Measurements from ENCODE around the gene SLC35E2B. TPM values are rescaled to one million over a fixed set of nuclear protein-coding genes. Genes with fewer than 3 reads are reported as not detected.

Gene SLC35E2B
- total and polyA plus RNA-seq, 2 of the 13 experiments (the other 11 are each of a cell fraction or from before 2014, with no cell fraction given): 14.1 to 19.7 TPM

DNA sequence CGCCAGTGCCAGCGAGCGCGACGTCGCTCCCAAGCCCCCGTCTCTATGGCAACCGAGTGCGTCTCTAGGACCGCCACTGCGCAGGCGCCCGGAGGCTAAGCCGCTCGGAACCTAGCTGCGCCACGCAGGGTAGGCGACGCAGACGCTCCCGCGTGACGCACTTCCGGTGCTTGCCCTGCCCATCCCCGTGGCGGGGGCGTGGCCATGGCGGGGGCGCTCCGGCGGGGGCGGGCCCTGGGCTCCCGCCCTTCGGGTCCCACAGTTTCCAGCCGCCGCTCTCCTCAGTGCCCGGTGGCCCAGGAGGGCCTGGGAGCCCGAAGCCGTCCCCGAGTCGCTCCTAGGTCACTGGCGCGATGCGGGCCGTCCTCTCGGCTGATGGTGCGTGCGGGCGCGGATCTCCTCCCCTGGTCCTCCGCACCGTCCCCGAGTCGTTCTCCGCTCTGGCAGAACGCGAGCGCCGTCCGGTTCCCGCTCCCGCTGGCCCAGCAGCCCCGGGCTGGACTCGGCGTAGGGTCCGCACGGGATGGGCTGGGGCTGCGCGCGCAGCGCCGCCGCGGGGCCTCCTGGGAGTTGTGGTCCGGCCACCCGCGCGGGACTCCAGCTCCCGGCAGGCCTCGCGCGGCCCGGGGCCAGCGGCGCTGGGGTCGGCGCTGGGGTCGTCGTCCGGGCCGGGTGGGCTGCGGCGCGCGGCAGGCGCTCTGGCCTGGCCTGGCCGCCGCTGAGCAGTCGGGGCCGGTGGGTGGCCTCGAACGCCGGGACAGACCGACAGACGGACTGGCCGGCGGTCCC lies 77.1 kb downstream of the SLC35E2B start, which contains the start of gene MIB2 (continued):
- TF ChIP-seq, protein P1, sequence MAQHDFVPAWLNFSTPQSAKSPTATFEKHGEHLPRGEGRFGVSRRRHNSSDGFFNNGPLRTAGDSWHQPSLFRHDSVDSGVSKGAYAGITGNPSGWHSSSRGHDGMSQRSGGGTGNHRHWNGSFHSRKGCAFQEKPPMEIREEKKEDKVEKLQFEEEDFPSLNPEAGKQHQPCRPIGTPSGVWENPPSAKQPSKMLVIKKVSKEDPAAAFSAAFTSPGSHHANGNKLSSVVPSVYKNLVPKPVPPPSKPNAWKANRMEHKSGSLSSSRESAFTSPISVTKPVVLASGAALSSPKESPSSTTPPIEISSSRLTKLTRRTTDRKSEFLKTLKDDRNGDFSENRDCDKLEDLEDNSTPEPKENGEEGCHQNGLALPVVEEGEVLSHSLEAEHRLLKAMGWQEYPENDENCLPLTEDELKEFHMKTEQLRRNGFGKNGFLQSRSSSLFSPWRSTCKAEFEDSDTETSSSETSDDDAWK (CRISPR knock-in tag; IDR thresholded peaks at IDR 0.05): no peak
- peak; percentile 71; the same call in 1 of the 2 replicates for TF ChIP-seq BORCS8-MEF2B (CRISPR knock-in tag; IDR thresholded peaks at IDR 0.05)
- TF ChIP-seq DR1 (CRISPR knock-in tag; IDR thresholded peaks at IDR 0.05): no peak
- TF ChIP-seq HMG20A (CRISPR knock-in tag; IDR thresholded peaks at IDR 0.05; ENCODE audit: borderline replicate concordance): no peak
- TF ChIP-seq KDM4B (CRISPR knock-in tag; IDR thresholded peaks at IDR 0.05): no peak; the same call in 1 of the 2 replicates
- TF ChIP-seq ZMYM3 (CRISPR knock-in tag; IDR thresholded peaks at IDR 0.05): no peak
- peak; percentile 78; the same call in 1 of the 2 replicates for TF ChIP-seq KLF6 (CRISPR knock-in tag; IDR thresholded peaks at IDR 0.05)
- TF ChIP-seq KAT2B (IDR thresholded peaks at IDR 0.05; ENCODE audit: borderline replicate concordance, low read depth, low read length): no peak
- TF ChIP-seq, protein P2, sequence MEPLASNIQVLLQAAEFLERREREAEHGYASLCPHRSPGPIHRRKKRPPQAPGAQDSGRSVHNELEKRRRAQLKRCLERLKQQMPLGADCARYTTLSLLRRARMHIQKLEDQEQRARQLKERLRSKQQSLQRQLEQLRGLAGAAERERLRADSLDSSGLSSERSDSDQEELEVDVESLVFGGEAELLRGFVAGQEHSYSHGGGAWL (CRISPR knock-in tag; IDR thresholded peaks at IDR 0.05): peak; percentile 82
- no peak for TF ChIP-seq FOSL1 (CRISPR knock-in tag; IDR thresholded peaks at IDR 0.05; ENCODE audit: borderline replicate concordance)
- no peak for TF ChIP-seq SP1 (IDR thresholded peaks at IDR 0.05)
- TF ChIP-seq SP1 (CRISPR knock-in tag; IDR thresholded peaks at IDR 0.05): peak; percentile 97
- TF ChIP-seq ZNF552 (CRISPR knock-in tag; IDR thresholded peaks at IDR 0.05; ENCODE audit: borderline replicate concordance): peak; percentile 95
- TF ChIP-seq PHF8 (CRISPR knock-in tag; IDR thresholded peaks at IDR 0.05): peak; percentile 95
- TF ChIP-seq NONO (IDR thresholded peaks at IDR 0.05): no peak
- peak; percentile 89 for TF ChIP-seq NONO (CRISPR knock-in tag; conservative IDR thresholded peaks at IDR 0.05)
- TF ChIP-seq RAD21 (CRISPR knock-in tag; IDR thresholded peaks at IDR 0.05): peak; percentile 53
- no peak for TF ChIP-seq MLLT10 (CRISPR knock-in tag; IDR thresholded peaks at IDR 0.05)
- TF ChIP-seq, protein P3, sequence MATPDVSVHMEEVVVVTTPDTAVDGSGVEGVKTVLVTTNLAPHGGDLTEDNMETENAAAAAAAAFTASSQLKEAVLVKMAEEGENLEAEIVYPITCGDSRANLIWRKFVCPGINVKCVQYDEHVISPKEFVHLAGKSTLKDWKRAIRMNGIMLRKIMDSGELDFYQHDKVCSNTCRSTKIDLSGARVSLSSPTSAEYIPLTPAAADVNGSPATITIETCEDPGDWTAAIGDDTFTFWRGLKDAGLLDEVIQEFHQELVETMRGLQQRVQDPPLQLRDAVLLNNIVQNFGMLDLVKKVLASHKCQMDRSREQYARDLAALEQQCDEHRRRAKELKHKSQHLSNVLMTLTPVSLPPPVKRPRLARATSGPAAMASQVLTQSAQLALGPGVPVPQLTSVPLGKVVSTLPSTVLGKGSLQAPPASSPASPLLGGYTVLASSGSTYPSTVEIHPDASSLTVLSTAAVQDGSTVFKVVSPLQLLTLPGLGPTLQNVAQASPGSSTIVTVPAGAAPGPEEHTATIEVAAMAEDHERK (CRISPR knock-in tag; IDR thresholded peaks at IDR 0.05; ENCODE audit: low read depth): peak; percentile 77
- TF ChIP-seq MIER3 (CRISPR knock-in tag; IDR thresholded peaks at IDR 0.05; ENCODE audit: borderline replicate concordance): peak; percentile 36
- TF ChIP-seq ZFP1 (CRISPR knock-in tag; IDR thresholded peaks at IDR 0.05): no peak
- TF ChIP-seq, protein P4, sequence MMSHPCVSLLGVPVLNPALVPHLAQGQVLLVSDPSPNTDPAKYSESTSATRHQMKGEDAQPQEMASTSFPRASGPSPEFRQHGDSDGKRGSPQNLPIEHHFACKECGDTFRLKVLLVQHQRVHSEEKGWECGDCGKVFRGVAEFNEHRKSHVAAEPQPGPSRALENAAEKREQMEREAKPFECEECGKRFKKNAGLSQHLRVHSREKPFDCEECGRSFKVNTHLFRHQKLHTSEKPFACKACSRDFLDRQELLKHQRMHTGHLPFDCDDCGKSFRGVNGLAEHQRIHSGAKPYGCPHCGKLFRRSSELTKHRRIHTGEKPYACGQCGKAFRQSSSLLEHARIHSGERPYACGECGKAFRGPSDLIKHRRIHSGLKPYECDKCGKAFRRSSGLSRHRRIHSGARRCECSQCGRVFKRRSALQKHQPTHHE (CRISPR knock-in tag; IDR thresholded peaks at IDR 0.05; ENCODE audit: borderline replicate concordance): no peak
- TF ChIP-seq ZNF776 (CRISPR knock-in tag; IDR thresholded peaks at IDR 0.05): no peak
- TF ChIP-seq ZNF746 (CRISPR knock-in tag; IDR thresholded peaks at IDR 0.05): no peak
- TF ChIP-seq ZNF329 (CRISPR knock-in tag; IDR thresholded peaks at IDR 0.05; ENCODE audit: low read depth): 0 out of 2 replicates have a peak, but pooled peaks have one; percentile 45
- TF ChIP-seq, protein P5, sequence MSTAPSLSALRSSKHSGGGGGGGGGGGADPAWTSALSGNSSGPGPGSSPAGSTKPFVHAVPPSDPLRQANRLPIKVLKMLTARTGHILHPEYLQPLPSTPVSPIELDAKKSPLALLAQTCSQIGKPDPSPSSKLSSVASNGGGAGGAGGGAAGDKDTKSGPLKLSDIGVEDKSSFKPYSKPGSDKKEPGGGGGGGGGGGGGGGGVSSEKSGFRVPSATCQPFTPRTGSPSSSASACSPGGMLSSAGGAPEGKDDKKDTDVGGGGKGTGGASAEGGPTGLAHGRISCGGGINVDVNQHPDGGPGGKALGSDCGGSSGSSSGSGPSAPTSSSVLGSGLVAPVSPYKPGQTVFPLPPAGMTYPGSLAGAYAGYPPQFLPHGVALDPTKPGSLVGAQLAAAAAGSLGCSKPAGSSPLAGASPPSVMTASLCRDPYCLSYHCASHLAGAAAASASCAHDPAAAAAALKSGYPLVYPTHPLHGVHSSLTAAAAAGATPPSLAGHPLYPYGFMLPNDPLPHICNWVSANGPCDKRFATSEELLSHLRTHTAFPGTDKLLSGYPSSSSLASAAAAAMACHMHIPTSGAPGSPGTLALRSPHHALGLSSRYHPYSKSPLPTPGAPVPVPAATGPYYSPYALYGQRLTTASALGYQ (CRISPR knock-in tag; IDR thresholded peaks at IDR 0.05): 0 out of 2 replicates have a peak, but pooled peaks have one; percentile 40
- no peak for TF ChIP-seq NFE2 (CRISPR knock-in tag; IDR thresholded peaks at IDR 0.05)

All from HepG2 (cell line).